NCI-H510A treated with DMSO at 0.1 percent for 48 hours (cell line): ENCODE results near the gene INF2.
"Not testable (repeated sequence)": the region's sequence is repeated elsewhere in the genome, so short reads cannot be mapped to it uniquely, and the experiment has no call there.

Source experiments
- DNase-seq: peaks from one replicate; lab custom pipeline; 2025; lab: John Stamatoyannopoulos, UW

Gene INF2

GRCh38 chr14:104734991-104735779 is 45.8 kb downstream of the INF2 start:
- DNase-seq = no peak

DNA sequence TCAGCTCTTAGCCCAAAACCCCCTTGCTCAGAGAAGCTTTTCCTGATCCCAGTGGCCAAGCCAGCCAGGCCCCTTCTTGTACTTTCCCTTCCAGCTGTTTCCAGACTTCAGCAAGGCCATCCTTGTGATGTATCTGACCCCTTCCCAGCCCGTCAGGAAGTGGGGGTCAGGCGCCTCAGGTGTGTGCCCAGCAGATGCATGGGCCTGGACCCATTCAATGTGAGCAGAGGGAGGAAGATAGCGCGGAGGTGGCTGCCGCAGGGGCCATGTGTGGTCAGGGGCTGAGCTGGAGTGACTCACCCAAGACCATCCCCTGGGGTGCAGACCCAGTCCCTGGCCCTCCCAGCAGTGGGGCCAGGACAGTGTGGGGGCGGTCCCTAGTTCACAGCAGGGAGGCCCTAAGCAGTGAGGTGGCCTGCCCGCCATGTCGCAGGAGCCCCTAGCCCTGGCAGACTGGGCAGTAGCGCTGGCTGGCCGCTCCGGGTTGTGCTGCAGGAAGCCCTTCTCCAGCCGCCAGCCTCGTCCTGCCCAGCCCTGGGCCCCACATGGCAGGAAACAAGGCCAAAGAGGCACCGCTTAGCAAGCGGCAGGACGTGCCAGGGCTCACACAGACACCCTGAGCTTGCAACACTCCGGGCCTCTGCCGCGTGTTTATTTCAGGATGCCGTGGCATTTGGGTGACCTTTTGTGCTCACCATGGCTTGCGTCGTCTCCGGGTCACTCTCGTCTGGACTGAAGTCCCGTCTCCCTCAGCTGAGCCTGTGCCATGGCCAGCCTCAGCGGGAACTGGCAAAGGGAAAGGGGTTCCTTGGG is 46.6 kb downstream of the INF2 start:
- DNase-seq = no peak

DNA sequence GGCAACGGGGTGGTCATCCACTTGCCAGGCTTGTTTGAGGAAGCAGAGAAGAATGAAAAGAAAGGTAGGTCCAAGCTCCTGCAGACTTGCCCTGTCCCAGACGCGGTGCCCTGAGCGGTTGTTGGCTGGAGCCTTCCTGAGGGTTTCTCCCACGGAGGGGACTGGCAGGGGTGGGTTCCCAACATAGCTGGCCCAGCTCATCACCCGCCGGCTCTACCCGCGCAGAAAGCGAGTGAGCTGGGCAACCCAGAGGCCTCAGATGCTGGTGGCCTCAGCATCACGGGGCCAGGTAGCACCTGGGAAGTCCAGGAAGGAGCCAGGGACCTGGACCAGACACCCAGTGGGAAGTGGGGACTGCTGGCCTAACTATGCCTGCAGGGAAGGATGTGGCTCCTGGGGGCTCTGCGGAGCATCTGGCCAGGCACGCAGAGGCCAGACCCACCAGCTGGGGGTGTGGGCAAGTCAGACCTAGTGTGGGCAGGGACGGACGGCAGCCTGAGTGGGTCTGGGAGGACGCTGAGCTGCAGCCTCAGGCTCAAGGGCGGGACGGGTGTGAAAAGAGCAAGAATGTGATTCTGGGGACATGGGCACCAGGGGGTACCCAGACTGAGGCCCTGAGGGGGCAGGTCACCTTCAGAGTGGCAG is 49.1 kb downstream of the INF2 start:
- no peak for DNase-seq

DNA sequence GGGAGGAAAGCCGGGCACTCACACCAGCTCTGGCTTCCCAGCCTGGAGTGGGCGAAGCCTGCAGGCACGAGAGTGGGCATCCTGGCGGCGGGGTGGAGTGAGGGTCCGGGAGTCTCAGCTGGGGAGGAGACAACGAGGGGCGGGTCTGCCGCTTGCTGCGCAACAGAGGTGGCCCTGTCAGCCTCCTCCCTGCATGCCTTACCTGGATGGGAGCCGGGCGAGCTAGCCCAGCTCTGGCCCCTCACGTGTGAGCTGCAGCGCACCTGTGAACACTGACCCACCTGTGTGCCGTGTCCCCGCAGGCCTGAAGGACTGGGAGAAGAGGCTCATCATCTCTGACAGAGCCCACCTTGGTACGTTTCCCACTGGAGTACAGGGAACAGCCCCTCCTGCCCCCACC is 49.6 kb downstream of the INF2 start:
- no peak for DNase-seq

DNA sequence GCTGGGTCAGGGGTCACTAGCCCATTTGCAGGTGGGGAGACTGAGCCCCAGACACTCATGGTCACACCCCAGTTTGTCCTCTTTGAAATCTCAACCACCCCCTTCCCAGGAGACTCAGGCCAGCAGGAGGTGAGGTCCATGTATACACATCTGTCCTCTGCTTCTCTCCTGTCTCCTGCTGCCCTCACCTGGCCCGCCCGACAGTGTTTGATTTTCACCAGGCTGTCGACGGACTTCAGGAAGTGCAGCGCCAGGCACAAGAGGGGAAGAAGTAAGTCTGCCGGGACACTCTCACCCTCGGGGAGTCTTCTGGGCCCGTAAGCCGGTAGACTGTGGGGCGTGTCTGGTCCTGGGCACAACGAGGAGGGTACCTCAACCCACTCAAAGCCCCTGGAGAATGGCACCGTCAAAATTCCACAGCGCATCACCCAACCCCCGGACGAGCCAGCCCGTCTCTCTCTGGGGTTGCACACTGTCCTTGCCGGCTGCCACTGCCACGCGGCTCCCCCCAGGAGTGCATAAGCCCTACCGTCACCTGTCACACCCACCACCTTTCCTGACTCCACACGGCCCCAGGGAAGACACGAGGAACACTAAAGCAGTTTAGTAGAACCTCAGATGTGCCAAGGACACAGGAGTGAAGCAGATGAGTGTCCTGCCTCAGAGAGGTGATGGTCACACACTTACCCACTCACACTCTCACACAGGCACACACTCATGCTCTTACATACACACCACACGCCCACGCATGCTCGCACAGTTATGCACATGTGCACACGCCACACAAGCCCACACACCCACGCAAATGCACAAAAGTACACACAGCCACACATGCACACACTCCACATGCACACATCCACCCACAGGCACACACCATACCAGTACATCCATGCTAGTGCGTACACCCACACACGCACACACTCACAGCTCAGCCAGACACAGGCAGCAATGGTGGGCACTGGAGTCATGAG is 50.4 kb downstream of the INF2 start:
- peak; percentile 2 for DNase-seq

GRCh38 chr14:104741108-104741802 is 51.8 kb downstream of the INF2 start:
- DNase-seq = no peak

- DNase-seq = no peak
Measured at GRCh38 chr14:104741803-104742251, 52.4 kb downstream of the INF2 start.

- no peak for DNase-seq
Measured at GRCh38 chr14:104742586-104743455, 53.4 kb downstream of the INF2 start.

DNA sequence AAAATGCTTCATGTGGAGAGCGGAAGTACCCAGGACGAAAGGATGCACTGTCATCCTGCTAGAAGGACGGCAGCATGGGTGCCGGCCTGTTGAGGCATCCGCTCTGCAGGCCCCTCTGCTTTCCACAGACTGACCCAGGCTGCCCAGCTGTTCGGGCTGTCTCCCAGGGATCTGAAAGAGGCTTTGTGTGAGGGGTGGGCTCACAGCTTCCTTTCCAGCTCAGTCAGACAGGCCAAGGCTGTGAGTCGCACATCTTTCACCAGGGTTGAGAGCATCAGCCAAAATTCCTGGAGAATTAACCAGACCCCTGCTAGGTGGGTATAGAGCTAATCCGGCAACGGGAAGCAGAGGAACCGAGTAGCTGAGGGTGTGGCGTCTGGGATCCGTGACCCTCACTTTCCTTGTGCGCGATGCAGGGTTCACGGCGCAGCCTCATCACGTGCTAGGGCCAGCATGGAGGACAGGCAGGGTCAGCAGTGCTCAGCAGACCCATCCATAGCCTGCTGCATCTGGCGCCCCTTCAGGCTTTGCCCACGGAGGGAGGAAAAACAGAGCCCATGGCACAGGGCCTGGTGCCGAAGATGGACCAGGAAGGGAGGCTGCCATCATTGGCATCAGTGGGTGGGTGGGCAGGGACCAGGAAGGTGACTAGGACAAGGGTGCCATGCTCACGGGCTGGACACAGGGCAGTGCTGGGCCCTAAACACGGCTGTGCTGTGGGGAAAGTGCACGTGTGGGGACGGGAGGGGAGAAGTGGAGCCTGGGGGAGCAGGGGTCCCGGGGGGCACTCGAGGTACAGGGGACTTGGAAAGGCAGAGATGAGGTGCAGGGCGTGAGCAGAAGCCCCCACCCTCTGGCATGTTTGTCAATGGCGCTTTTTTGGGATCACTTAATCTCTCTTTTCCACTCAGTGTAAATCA is 54.3 kb downstream of the INF2 start:
- DNase-seq = no peak

DNA sequence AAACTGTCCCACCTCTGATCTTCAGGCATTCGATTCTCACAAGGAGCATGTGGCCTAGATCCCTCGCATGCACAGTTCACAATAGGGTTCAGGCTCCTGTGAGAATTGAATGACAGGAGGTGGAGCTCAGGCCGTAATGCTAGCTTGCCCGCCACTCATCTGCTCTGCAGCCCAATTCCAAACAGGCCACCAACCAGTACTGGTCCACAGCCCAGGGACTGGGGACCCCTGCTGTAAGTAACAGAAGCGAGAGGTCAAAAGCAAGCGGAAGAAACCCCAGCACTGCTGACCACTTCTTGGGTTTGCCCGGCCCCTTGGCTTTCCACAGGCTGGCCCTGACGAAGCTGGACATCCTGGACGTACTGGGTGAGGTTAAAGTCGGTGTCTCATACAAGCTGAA is 55.1 kb downstream of the INF2 start:
- DNase-seq = no peak

DNA sequence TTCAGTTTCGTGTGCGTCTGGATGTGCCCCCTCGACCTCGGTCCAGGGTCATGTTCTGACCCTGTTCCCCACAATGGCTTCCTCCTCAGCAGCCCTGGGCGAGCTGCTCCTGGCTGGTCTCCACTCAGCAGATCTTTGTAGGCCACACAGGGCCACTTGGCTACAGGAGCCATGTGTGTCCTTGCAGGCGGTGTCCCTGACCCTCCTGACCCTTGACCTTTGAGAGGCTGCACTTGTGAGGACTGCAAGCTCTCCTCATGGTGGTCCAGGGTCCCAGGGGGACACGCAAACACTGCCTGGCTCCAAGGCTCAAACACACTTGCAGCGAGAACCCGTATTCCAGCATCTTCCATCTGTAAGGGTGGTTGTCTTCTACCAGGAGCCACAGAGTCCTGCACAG is 56.0 kb downstream of the INF2 start:
- DNase-seq = no peak

- DNase-seq = no peak
Measured at GRCh38 chr14:104746071-104746545, 56.7 kb downstream of the INF2 start.

DNA sequence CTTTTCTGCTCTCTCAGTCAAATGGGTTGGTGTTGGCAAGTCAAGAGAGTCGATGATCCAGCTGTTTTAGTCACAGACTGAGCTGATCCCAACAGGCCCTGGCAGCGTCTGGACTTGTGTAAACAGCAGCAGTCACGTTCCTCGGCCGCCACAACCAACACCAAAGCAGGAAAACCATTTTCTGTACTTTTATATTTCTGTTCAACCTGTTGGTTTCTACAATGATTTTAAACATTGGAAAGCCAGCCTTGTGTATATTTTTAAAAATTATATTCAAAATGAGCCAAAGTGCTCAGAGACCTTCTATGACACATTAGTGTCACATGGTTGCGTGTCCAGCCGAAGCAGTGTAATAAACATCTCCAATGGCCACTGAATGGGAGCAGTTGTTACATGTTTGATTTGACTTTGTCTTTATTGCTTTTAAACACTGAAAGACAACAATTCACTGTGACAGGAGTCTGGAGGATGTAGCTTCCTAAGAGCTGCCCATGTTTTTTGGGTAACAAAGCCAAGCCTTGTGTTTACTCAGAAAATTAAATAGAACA is 57.6 kb downstream of the INF2 start:
- peak; percentile 29 for DNase-seq

GRCh38 chr14:104747876-104748275 is 58.5 kb downstream of the INF2 start:
- no peak for DNase-seq

DNA sequence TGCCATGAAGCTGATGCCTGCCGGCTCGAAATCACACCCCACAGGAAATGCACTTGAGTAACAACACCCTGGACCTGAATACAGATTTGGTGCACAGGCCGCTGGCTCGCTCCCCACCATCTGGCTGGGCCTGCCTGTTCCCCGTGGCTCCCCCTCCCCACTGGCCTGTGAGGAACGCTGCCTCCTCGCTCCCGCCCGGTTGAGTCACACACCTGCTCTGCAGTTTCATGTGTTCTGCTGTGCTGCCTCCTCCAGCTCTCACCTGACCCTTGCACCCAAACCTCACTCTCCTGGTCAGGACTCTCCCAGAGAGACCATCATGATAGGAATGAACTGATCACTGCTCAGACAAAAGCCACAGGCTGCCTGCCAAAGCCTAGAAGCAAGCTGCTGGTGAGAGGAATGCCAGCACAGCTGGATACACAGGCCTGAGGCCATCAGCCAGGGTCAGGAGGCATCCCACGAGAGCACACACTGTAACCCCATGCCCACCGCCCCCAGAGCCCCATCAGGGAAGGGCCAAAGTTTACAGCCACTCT is 59.8 kb downstream of the INF2 start:
- no peak for DNase-seq

DNA sequence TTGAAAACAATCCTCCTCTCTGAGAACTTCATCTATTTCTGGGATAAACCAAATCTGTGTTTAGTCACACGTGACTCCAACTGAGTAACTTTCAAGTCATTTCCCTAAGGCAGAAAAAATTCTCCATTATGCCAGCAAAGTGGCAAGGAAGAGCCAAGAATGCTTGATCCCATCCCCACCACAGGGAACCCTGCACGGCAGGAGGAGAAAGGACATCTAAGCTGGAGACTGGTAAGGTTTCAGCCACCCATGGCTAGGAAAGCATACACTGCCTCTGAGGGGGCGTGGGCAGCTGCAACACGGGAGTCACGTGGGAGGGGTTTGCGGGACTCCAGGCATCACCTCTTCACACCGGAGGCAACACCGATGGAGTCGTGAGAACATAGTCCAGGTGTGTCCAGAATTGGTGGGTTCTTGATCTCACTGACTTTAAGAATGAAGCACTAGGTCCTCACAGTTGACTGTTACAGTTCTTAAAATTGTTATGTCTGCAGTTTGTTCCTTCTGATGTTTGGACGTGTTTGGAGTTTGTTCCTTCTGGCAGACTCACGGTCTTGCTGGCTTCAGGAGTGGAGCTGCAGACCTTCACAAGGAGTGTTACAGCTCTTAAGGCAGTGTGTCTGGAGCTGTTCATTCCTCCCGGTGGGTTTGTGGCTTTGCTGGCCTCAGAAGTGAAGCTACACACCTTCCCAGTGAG is 60.8 kb downstream of the INF2 start:
- DNase-seq = no peak

DNA sequence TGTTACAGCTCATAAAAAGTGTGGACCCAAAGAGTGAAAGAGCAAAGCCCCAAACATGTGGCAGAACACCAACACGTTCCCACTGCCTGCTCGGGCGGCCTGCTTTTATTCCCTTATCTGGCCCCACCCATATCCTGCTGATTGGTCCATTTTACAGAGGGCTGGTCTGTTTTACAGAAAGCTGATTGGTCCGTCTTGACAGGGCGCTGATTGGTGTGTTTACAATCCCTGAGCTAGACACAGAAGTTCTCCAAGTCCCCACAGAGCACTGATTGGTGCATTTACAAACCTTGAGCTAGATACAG is 61.3 kb downstream of the INF2 start:
- not testable (repeated sequence) for DNase-seq
